ENCODE data around the gene CETP.

- TF ChIP-seq, protein P1, sequence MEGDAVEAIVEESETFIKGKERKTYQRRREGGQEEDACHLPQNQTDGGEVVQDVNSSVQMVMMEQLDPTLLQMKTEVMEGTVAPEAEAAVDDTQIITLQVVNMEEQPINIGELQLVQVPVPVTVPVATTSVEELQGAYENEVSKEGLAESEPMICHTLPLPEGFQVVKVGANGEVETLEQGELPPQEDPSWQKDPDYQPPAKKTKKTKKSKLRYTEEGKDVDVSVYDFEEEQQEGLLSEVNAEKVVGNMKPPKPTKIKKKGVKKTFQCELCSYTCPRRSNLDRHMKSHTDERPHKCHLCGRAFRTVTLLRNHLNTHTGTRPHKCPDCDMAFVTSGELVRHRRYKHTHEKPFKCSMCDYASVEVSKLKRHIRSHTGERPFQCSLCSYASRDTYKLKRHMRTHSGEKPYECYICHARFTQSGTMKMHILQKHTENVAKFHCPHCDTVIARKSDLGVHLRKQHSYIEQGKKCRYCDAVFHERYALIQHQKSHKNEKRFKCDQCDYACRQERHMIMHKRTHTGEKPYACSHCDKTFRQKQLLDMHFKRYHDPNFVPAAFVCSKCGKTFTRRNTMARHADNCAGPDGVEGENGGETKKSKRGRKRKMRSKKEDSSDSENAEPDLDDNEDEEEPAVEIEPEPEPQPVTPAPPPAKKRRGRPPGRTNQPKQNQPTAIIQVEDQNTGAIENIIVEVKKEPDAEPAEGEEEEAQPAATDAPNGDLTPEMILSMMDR (IDR thresholded peaks at IDR 0.05), result no peak
- TF ChIP-seq POLR2A (IDR thresholded peaks at IDR 0.05) (no peak), POLR2AphosphoS5 (IDR thresholded peaks at IDR 0.05) (no peak)
Observed at GRCh38 chr16:56938664-56939513, 22.9 kb upstream of the CETP start.

All from sigmoid colon (tissue), 4 donors.